Amniotic epithelial cell (primary cell): ENCODE results near the gene POR.
"Not testable (repeated sequence)": the region's sequence is repeated elsewhere in the genome, so short reads cannot be mapped to it uniquely, and the experiment has no call there.

Experiments
- DNase-seq: peaks from one replicate; pipeline ENCODE4 v3.0.0-alpha.2; 2010; ENCODE audit warnings: low read depth

The POR gene

DNA sequence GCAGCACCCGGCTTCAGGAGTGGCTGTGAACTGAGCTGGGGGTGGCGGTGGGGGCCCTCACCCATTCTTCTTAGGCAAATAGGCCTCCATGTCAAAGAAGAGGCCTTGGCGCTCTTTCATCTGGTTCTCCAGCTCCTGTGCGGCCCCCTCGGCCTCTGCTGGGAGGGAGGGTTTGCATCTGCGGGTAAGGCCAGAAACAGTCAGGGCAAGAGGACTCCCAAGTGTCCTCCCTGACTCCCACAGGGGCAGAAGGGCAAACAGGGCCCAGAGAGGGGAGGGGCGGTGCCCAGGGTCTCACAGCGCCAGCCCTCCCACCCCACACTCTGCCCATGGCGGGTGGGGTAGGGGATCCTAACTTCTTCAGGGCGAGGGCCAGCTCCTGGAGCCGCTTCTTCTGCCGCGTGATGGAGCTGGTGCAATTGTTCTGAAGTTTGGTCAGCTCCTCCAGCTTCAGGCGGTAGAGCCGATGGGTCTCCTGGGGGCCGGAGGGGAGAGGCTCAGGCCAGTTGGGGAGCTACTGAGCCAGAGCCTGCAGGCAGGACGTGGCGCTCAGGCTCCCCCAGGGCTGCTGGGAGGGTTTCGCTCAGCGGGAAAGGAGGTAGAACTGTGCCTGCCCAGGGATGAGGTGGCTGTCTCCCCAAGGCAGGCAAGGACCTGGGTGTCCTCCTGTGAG is 77.3 kb downstream of the POR start:
- DNase-seq = no peak

- DNase-seq = peak; percentile 41
Observed at GRCh38 chr7:75993689-75994387, 78.9 kb downstream of the POR start.

DNA sequence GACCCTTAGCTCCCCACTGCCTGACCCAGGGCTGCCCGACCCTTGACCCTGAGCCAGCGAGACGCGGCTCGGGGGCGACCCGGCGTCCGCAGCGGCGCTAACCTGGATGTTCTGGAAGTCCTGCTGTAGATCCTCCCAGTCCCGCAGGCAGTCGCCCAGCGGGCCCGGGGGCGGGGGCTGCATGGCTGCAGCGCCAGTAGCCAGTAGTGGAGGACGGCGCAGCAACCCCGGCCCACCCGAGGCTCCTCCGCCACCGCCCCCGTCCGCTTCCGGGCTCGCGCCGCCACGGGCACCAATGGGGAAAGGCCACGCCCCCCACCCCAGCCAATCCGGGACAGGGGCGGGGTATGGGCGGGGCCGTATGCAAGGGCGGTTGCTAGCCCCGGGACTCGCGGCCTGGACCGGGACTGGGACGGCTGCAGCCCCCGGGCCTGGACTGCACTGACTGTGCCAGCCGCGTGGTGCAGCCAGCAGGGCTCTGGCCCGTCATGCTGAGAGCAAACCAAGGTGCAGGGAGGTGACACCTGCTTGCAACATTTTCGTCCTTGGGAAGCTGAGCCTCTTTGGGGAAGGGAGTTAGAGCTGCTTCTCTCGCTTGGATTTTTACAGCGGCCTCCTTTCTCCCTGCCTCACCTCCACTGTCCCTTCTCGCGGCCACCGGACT is 79.6 kb downstream of the POR start, which contains the start of gene TMEM120A:
Gene TMEM120A, minus strand, starts transcription at position 208 of the 664 bp plus-strand sequence. Its CDS starts 25 bp downstream, at position 183.
- DNase-seq = peak; percentile 87

- DNase-seq = no peak
Observed at GRCh38 chr7:75995052-75995471, 80.1 kb downstream of the POR start.

DNA sequence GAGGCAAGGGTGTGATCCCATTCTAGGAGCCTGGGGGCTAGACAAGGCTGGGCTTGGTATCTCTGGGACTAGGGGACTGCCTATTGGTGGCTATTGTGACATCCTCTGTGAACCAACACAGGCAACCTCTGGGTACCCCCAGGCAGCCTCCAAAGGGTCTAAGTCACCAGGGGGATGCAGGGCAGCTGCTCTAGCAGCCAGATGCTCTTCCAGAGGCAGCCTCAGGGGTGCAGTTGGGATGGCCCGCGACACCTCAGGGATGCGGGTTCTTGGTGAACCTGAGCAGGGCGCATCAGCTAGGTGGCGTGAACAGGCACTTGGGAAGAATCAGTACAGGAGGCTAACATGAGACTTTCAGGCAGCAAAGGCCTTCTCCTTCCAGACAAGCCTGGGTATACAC is 81.0 kb downstream of the POR start:
- no peak for DNase-seq

GRCh38 chr7:75996476-75996875 is 81.5 kb downstream of the POR start:
- no peak for DNase-seq

DNA sequence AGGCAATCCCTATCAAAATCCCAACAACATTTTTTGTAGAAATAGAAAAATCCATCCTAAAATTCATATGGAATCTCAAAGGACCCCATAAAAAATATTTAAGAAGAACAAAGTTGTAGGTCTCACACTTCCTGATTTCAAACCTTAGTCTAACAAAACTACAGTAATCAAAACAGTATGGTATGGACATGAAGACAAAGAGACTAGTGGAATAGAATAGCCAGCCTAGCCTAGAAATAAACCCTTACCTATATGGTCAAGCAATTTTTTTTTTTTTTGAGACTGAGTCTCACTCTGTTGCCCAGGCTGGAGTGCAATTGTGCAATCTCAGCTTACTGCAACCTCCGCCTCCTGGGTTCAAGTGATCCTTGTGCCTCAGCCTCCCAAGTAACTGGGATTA is 83.1 kb downstream of the POR start:
- no peak for DNase-seq

DNA sequence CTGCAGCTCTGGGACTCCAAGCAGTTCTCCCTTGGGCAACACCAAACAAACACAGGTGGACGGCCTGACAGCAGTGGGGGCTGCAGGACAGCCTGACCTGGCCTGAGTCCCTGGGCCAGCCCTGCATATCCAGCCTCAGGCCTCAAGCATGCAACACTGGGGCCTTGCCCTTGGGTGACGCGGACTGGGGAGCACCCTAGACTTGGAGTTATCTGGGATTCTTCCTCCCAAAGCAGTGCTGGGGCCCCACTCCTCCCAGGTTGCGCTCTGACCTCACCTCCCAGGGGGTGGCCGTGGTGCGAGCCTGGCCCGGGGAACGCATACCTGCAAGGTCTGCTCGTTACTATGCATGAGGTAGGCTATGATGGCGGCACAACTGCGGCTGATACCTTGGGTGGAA is 85.6 kb downstream of the POR start:
- DNase-seq = no peak

DNA sequence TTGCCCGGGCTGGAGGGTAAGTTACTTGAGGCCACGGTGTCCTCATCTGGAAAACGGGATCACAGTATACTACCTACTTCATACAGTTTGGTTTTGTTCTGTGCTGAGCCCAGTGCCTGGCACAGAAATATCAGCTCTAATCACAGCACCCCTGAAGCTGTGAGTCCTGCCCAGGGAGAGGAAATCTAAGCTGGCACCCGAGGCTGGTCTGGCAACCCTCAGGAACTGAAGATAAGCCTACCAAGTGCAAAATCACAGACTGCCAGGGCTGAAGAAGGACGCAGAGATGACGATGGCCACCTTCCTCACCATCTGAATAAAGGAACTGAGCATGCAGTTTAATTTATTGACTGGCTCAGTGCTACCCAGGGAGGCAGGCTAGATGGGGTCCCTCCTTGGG is 87.2 kb downstream of the POR start:
- DNase-seq = no peak

GRCh38 chr7:76002822-76003221 is 87.9 kb downstream of the POR start:
- no peak for DNase-seq

DNA sequence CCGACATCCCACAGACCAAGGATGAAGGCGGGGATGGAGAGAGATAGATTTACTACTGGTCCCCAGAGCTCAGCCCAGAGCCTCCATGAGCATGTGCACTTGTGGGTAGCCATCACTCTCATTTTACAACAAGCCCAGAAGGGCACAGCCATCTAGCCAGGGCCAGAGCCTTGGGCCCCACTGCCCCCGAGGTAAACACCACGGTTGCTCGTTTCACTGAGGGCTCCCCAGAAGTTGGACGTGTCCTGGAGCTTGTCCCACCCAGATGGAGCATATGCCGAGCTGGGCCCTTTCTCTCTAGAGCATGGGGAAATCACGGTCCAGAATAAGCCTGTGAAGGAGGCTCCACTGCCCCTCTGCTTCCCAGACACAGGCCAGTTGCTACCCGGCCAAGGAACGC is 88.4 kb downstream of the POR start:
- no peak for DNase-seq

GRCh38 chr7:76005004-76005403 is 90.0 kb downstream of the POR start:
- DNase-seq = not testable (repeated sequence)

GRCh38 chr7:76008156-76008687 is 93.3 kb downstream of the POR start:
- no peak for DNase-seq

- no peak for DNase-seq
Observed at GRCh38 chr7:76009672-76010600, 95.0 kb downstream of the POR start.

DNA sequence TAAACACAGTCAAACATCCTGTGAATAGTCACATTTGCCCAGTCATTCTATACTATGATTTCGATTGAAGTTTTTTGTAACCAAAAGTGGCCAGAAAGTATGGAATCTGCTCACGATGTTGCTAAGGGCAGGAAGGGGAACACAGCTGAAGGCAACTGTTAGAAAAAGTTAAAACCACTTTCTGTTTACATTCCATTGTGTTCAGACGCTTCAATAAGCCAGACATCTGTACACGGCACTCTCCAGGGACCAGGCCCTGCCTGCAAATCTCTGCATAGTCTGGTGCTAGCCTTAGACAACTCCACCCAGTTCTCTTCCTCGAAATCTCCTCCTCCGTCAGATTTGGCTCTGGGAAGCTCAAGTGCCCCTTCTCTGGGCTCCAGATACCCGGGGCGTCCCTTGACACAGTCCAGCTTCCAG is 96.5 kb downstream of the POR start:
- DNase-seq = peak; percentile 49

GRCh38 chr7:76016191-76016947 is 101.4 kb downstream of the POR start:
- peak; percentile 73 for DNase-seq

DNA sequence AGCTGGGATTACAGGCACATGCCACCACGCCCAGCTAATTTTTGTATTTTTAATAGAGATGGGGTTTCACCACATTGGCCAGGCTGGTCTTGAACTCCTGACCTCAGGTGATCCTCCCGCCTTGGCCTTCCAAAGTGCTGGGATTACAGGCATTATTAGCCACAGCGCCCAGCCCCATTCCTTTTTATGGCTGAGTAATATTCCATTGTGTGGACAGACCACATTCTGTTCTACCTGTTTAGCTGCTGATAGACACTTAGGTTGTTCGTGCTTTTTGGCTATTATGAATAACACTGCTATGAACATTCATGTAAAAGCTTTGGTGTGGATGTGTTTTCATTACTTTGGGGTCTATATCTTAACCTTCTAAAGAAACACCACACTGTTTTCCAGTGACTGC is 103.6 kb downstream of the POR start:
- DNase-seq = not testable (repeated sequence)

- DNase-seq = peak; percentile 47
Observed at GRCh38 chr7:76020031-76020714, 105.2 kb downstream of the POR start.

DNA sequence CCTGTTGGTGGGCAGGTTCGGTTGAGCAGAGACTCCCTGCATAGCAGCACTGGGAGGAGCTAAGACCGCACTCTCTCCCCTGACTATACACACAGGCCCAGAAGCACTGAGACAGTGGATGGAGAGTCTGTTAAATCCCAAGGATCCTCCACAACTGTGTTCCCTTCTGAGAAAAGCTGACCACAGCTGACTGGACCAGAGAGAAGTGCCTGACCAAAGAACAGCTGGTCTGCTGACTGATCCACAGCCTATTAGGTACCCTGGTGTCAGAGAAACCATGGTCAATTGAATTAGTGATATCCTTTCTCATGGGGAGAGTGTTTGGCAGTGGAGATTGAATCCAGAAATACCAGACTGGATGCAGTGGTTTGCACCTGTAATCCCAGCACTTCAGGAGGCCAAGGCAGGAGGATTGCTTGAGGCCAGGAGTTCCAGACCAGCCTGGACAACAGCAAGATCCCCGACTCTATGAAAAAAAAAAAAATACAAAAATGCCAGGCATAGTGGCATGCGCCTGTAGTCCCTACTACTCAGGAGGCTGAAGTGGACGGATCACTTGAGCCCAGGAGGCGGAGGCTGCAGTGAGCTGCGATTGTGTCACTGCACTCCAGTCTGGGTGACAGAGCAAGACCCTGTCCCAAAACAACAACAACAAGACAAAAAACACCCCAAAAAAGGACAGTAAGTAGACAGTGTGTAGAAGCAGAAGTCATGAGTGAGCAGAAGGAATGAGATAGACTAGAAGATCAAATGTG is 107.2 kb downstream of the POR start:
- DNase-seq = no peak

DNA sequence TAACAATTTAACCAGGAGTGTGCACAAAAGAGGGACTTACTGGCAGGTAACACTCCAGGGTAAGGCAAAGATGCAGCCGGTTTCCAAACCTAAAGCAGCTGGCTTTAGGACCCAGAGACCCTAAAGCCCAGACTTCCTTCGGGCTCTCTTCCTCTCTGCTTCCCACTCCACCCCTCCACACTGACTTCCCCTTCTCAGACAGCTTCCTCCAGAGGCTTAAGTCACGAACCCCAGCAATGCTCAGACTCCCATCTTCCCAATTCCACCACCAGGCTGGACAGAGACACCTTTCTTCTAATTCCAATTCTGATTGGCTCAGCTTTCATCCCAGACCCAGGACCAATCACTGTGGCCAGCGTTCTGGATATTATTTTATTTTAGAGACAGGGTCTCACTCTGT is 108.0 kb downstream of the POR start:
- DNase-seq = no peak
